Nephron (organoid): Measurements from ENCODE around the gene NLRP1.
A peak's percentile ranks its signal among the peaks of the same experiment; 100 is the strongest.

Experiments used
- H3K27ac Mint-ChIP-seq, 3 experiments: 2 replicates each; pipeline ENCODE4 v1.8.0; 2020; ENCODE audit warnings: mixed read lengths in 3 of 3, mild to moderate bottlenecking in 2 of 3, moderate library complexity in 1 of 3
- H3K27me3 Mint-ChIP-seq: 2 replicates; pipeline ENCODE4 v1.8.0; 2021; ENCODE audit warnings: low read depth, mild to moderate bottlenecking, moderate library complexity, mixed read lengths
- H3K36me3 Mint-ChIP-seq: 2 replicates; pipeline ENCODE4 v1.8.0; 2020; ENCODE audit warnings: low read depth, mixed read lengths
- H3K4me1 Mint-ChIP-seq: 2 replicates; pipeline ENCODE4 v1.8.0; 2020; ENCODE audit warnings: mixed read lengths
- H3K4me3 Mint-ChIP-seq, 3 experiments: 2 replicates each; pipeline ENCODE4 v1.8.0; 2020; ENCODE audit warnings: mild to moderate bottlenecking in 3 of 3, mixed read lengths in 3 of 3, moderate library complexity in 2 of 3
- H3K9me3 Mint-ChIP-seq: 2 replicates; pipeline ENCODE4 v1.8.0; 2020; ENCODE audit warnings: mixed read lengths
- CTCF ChIP-seq, 3 experiments: fragments of 200-600 bp; sonication (generic); IDR thresholded peaks; one replicate each; pipeline ENCODE4 v1.5.0; 2021; ENCODE audit warnings: antibody characterized with exemption in 3 of 3; ENCODE audit not compliant: unreplicated experiment in 3 of 3

NLRP1 gene

GRCh38 chr17:5480962-5481361, 103.3 kb downstream of the NLRP1 start:
- H3K27me3 Mint-ChIP-seq = no peaks in the 10 kb centered on the region
- H3K27ac Mint-ChIP-seq = no peak overlapping the region
- peaks cover 13% of the 10 kb centered on the region for H3K4me1 Mint-ChIP-seq
- H3K4me3 Mint-ChIP-seq = no peak overlapping the region
- peaks cover 8% of the 10 kb centered on the region for H3K9me3 Mint-ChIP-seq
- H3K36me3 Mint-ChIP-seq = peaks cover 79% of the 10 kb centered on the region
- TF ChIP-seq CTCF (IDR thresholded peaks at IDR 0.05; ENCODE audit: unreplicated experiment in 3 of 3) = no peak

- Mint-ChIP-seq H3K27ac (no peak overlapping the region), H3K27me3 (no peaks in the 10 kb centered on the region), H3K4me1 (peaks cover 6% of the 10 kb centered on the region), H3K4me3 (no peak overlapping the region), H3K9me3 (peaks cover 8% of the 10 kb centered on the region), H3K36me3 (peaks cover 93% of the 10 kb centered on the region)
- no peak for TF ChIP-seq CTCF (IDR thresholded peaks at IDR 0.05; ENCODE audit: unreplicated experiment in 3 of 3)
Measured at GRCh38 chr17:5478992-5479391, 105.3 kb downstream of the NLRP1 start.

- Mint-ChIP-seq H3K4me3 (no peak overlapping the region), H3K27me3 (no peaks in the 10 kb centered on the region), H3K36me3 (peaks cover 66% of the 10 kb centered on the region), H3K27ac (no peak overlapping the region), H3K4me1 (no peaks in the 10 kb centered on the region), H3K9me3 (peaks cover 7% of the 10 kb centered on the region)
- TF ChIP-seq CTCF (IDR thresholded peaks at IDR 0.05; ENCODE audit: unreplicated experiment in 3 of 3) = no peak
Measured at GRCh38 chr17:5473906-5474305, 110.4 kb downstream of the NLRP1 start.

- TF ChIP-seq CTCF (IDR thresholded peaks at IDR 0.05; ENCODE audit: unreplicated experiment in 3 of 3) = no peak
- Mint-ChIP-seq H3K4me1 (peaks cover 7% of the 10 kb centered on the region), H3K9me3 (peaks cover 5% of the 10 kb centered on the region), H3K27me3 (no peaks in the 10 kb centered on the region), H3K27ac (no peak overlapping the region), H3K36me3 (peaks cover 52% of the 10 kb centered on the region), H3K4me3 (no peak overlapping the region)
Measured at GRCh38 chr17:5472511-5472910, 111.8 kb downstream of the NLRP1 start.

- Mint-ChIP-seq H3K36me3 (peaks cover 19% of the 10 kb centered on the region), H3K27me3 (no peaks in the 10 kb centered on the region), H3K27ac (peak overlapping the region; percentile 8 to 71 (median 47)), H3K4me3 (peak overlapping the region; percentile 85 to 88 (median 88)), H3K4me1 (peaks cover 19% of the 10 kb centered on the region), H3K9me3 (no peaks in the 10 kb centered on the region)
- no peak for TF ChIP-seq CTCF (IDR thresholded peaks at IDR 0.05; ENCODE audit: unreplicated experiment in 3 of 3)
Measured at GRCh38 chr17:5468075-5468473, 116.2 kb downstream of the NLRP1 start.

- Mint-ChIP-seq H3K9me3 (no peaks in the 10 kb centered on the region), H3K36me3 (peaks cover 16% of the 10 kb centered on the region), H3K4me1 (peaks cover 19% of the 10 kb centered on the region), H3K27me3 (no peaks in the 10 kb centered on the region), H3K4me3 (peak overlapping the region; percentile 85 to 88 (median 88)), H3K27ac (peak overlapping the region; percentile 8 to 71 (median 47))
- no peak for TF ChIP-seq CTCF (IDR thresholded peaks at IDR 0.05; ENCODE audit: unreplicated experiment in 3 of 3)
Measured at GRCh38 chr17:5467416-5467815, 116.9 kb downstream of the NLRP1 start.
